HepG2 (cell line): ENCODE measurements around the gene HABP2. TPM values are rescaled to one million over a fixed set of nuclear protein-coding genes. Genes with fewer than 3 reads are reported as not detected.

Experiments
- HMGXB4 ChIP-seq, 2 experiments: sonication (generic) in 1 of 2; formaldehyde crosslinking in 1 of 2; IDR thresholded peaks; 2 replicates each; pipeline versions ENCODE4 v1.4.0 to v1.6.1; 2018 to 2020; ENCODE audit warnings: missing genetic modification reagents in 2 of 2, borderline replicate concordance in 1 of 2, low read depth in 1 of 2, mild to moderate bottlenecking in 1 of 2, missing biosample characterization in 1 of 2
- KDM2A ChIP-seq: sonication (generic); formaldehyde crosslinking; IDR thresholded peaks from 2 replicates; pipeline ENCODE4 v1.4.0; 2020; ENCODE audit warnings: low read depth, missing genetic modification reagents, borderline replicate concordance
- MAX ChIP-seq: IDR thresholded peaks from 2 replicates; pipeline ENCODE4 v1.6.1; 2012; ENCODE audit warnings: inconsistent platforms
- MTF2 ChIP-seq: sonication (generic); formaldehyde crosslinking; IDR thresholded peaks from 2 replicates; pipeline ENCODE4 v1.5.0; 2020; ENCODE audit warnings: missing genetic modification reagents, borderline replicate concordance
- SNRNP70 ChIP-seq: fragments of 200-400 bp; formaldehyde crosslinking; IDR thresholded peaks from 2 replicates; pipeline ENCODE4 v1.6.1; 2017; ENCODE audit warnings: mild to moderate bottlenecking, low read depth, low read length, moderate library complexity
- SRF ChIP-seq: IDR thresholded peaks from 2 replicates; pipeline ENCODE4 v1.6.1; 2011; ENCODE audit warnings: mild to moderate bottlenecking, low read depth, low read length, moderate library complexity
- TP53 ChIP-seq: sonication (generic); formaldehyde crosslinking; conservative IDR thresholded peaks from 2 replicates; pipeline ENCODE4 v1.4.0; 2020; ENCODE audit warnings: missing genetic modification reagents
- ZBTB37 ChIP-seq: sonication (generic); formaldehyde crosslinking; IDR thresholded peaks from 2 replicates; pipeline ENCODE4 v1.4.0; 2020; ENCODE audit warnings: mild to moderate bottlenecking, missing genetic modification reagents
- ZMYM4 ChIP-seq: sonication (generic); formaldehyde crosslinking; IDR thresholded peaks from 2 replicates; pipeline ENCODE4 v1.8.1; 2023; ENCODE audit warnings: mild to moderate bottlenecking, missing genetic modification reagents
- ZNF547 ChIP-seq: sonication (generic); formaldehyde crosslinking; IDR thresholded peaks from 2 replicates; pipeline ENCODE4 v1.5.1; 2020; ENCODE audit warnings: mild to moderate bottlenecking, missing genetic modification reagents
- ZNF782 ChIP-seq: sonication (generic); formaldehyde crosslinking; IDR thresholded peaks from 2 replicates; pipeline ENCODE4 v1.4.0; 2020; ENCODE audit warnings: missing genetic modification reagents, mild to moderate bottlenecking, borderline replicate concordance
- polyA plus RNA-seq, 8 experiments: library from polyadenylated mRNA; depleted of rRNA in 3 of 8; stranded (reverse) in 7 of 8; unstranded in 1 of 8; fragments of >200 nt; fragmentation: Illumina TruSeq in 4 of 8; extraction: Trizol in 4 of 8; gene quantifications; 2 replicates each; pipeline versions ENCODE4 v1.2.1 to v1.2.3, GENCODE V29; 2011 to 2016; ENCODE audit warnings: low read depth in 4 of 8, missing spikeins in 1 of 8, mixed read lengths in 1 of 8; ENCODE audit not compliant: insufficient read depth in 1 of 8
- total RNA-seq, 5 experiments: library from RNA; depleted of rRNA; stranded (reverse); fragments of >200 nt; fragmentation: Illumina TruSeq; extraction: Trizol; gene quantifications; 2 replicates each; pipeline ENCODE4 v1.2.3, GENCODE V29; 2016; ENCODE audit warnings: low read depth in 1 of 5
- TF ChIP-seq, protein P1 (sequence below): sonication (generic); IDR thresholded peaks from 2 replicates; pipeline ENCODE4 v1.6.1; 2016; ENCODE audit warnings: low read depth, borderline replicate concordance
- TF ChIP-seq, protein P2 (sequence below): sonication (generic); formaldehyde crosslinking; IDR thresholded peaks from 2 replicates; pipeline ENCODE4 v1.5.0; 2020; ENCODE audit warnings: mild to moderate bottlenecking, missing genetic modification reagents
- TF ChIP-seq, protein P3 (sequence below): IDR thresholded peaks from 2 replicates; pipeline ENCODE4 v1.6.1; 2016; ENCODE audit warnings: missing compliant biosample characterization, missing genetic modification reagents, borderline replicate concordance
- TF ChIP-seq, protein P4 (sequence below): sonication (generic); formaldehyde crosslinking; IDR thresholded peaks from 2 replicates; pipeline ENCODE4 v1.4.0; 2020; ENCODE audit warnings: missing genetic modification reagents, borderline replicate concordance

The HABP2 gene
- total and polyA plus RNA-seq, 2 of the 13 experiments (the other 11 are each of a cell fraction or from before 2014, with no cell fraction given) = 0.12 to 0.13 TPM

GRCh38 chr10:113563306-113564088, 10.6 kb downstream of the HABP2 start (continued):
- TF ChIP-seq, protein P1, sequence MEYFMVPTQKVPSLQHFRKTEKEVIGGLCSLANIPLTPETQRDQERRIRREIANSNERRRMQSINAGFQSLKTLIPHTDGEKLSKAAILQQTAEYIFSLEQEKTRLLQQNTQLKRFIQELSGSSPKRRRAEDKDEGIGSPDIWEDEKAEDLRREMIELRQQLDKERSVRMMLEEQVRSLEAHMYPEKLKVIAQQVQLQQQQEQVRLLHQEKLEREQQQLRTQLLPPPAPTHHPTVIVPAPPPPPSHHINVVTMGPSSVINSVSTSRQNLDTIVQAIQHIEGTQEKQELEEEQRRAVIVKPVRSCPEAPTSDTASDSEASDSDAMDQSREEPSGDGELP = peak; percentile 41; the same call in 1 of the 2 replicates
- TF ChIP-seq, protein P2, sequence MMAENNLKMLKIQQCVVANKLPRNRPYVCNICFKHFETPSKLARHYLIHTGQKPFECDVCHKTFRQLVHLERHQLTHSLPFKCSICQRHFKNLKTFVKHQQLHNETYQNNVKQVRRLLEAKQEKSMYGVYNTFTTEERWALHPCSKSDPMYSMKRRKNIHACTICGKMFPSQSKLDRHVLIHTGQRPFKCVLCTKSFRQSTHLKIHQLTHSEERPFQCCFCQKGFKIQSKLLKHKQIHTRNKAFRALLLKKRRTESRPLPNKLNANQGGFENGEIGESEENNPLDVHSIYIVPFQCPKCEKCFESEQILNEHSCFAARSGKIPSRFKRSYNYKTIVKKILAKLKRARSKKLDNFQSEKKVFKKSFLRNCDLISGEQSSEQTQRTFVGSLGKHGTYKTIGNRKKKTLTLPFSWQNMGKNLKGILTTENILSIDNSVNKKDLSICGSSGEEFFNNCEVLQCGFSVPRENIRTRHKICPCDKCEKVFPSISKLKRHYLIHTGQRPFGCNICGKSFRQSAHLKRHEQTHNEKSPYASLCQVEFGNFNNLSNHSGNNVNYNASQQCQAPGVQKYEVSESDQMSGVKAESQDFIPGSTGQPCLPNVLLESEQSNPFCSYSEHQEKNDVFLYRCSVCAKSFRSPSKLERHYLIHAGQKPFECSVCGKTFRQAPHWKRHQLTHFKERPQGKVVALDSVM (CRISPR knock-in tag) = no peak
- TF ChIP-seq ZMYM4 (no peak; the same call in 1 of the 2 replicates), ZBTB37 (CRISPR knock-in tag) (no peak), SNRNP70 (no peak), MTF2 (CRISPR knock-in tag) (no peak), ZNF547 (CRISPR knock-in tag) (no peak), TP53 (CRISPR knock-in tag) (no peak), MAX (0 out of 2 replicates have a peak, but pooled peaks have one; percentile 26), KDM2A (peak; percentile 58; the same call in 1 of the 2 replicates), ZNF782 (CRISPR knock-in tag) (no peak), SRF (no peak), HMGXB4 (CRISPR knock-in tag; IDR thresholded peaks at IDR 0.05; ENCODE audit: borderline replicate concordance in 1 of 2, low read depth in 1 of 2) (peak; percentile 17 to 37; a peak in 1 of 4 replicates)
- TF ChIP-seq, protein P3, sequence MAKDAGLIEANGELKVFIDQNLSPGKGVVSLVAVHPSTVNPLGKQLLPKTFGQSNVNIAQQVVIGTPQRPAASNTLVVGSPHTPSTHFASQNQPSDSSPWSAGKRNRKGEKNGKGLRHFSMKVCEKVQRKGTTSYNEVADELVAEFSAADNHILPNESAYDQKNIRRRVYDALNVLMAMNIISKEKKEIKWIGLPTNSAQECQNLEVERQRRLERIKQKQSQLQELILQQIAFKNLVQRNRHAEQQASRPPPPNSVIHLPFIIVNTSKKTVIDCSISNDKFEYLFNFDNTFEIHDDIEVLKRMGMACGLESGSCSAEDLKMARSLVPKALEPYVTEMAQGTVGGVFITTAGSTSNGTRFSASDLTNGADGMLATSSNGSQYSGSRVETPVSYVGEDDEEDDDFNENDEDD (CRISPR knock-in tag) = 0 out of 2 replicates have a peak, but pooled peaks have one; percentile 34
- TF ChIP-seq, protein P4, sequence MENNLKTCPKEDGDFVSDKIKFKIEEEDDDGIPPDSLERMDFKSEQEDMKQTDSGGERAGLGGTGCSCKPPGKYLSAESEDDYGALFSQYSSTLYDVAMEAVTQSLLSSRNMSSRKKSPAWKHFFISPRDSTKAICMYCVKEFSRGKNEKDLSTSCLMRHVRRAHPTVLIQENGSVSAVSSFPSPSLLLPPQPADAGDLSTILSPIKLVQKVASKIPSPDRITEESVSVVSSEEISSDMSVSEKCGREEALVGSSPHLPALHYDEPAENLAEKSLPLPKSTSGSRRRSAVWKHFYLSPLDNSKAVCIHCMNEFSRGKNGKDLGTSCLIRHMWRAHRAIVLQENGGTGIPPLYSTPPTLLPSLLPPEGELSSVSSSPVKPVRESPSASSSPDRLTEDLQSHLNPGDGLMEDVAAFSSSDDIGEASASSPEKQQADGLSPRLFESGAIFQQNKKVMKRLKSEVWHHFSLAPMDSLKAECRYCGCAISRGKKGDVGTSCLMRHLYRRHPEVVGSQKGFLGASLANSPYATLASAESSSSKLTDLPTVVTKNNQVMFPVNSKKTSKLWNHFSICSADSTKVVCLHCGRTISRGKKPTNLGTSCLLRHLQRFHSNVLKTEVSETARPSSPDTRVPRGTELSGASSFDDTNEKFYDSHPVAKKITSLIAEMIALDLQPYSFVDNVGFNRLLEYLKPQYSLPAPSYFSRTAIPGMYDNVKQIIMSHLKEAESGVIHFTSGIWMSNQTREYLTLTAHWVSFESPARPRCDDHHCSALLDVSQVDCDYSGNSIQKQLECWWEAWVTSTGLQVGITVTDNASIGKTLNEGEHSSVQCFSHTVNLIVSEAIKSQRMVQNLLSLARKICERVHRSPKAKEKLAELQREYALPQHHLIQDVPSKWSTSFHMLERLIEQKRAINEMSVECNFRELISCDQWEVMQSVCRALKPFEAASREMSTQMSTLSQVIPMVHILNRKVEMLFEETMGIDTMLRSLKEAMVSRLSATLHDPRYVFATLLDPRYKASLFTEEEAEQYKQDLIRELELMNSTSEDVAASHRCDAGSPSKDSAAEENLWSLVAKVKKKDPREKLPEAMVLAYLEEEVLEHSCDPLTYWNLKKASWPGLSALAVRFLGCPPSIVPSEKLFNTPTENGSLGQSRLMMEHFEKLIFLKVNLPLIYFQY (CRISPR knock-in tag) = no peak
